Suprapubic skin (tissue), 4 donors: ENCODE data around the gene SARM1.

Source experiments
- CTCF ChIP-seq, 2 donors: fragments of 200-600 bp in 1 of 2; fragments of 450-650 bp in 1 of 2; sonication (generic) in 1 of 2; IDR thresholded peaks; one replicate each; pipeline ENCODE4 v1.5.1; 2016 to 2019; ENCODE audit warnings: antibody characterized with exemption in 2 of 2, mild to moderate bottlenecking in 1 of 2, moderate library complexity in 1 of 2
- EP300 ChIP-seq: sonication (generic); formaldehyde crosslinking; IDR thresholded peaks from one replicate; pipeline ENCODE4 v1.6.1; 2017; ENCODE audit warnings: antibody characterized with exemption
- POLR2A ChIP-seq, 2 donors: fragments of 450-650 bp; IDR thresholded peaks; one replicate each; pipeline ENCODE4 v1.6.1; 2017; ENCODE audit warnings: antibody characterized with exemption in 2 of 2, mild to moderate bottlenecking in 2 of 2, moderate library complexity in 2 of 2
- POLR2AphosphoS5 ChIP-seq, 3 donors: sonication (generic); formaldehyde crosslinking; IDR thresholded peaks; one replicate each; pipeline ENCODE4 v1.6.1; 2017; ENCODE audit warnings: antibody characterized with exemption in 3 of 3

GRCh38 chr17:28396635-28397239, 25.2 kb downstream of the SARM1 start:
- TF ChIP-seq CTCF (IDR thresholded peaks at IDR 0.05) (no peak), POLR2A (IDR thresholded peaks at IDR 0.05) (no peak), EP300 (no peak), POLR2AphosphoS5 (IDR thresholded peaks at IDR 0.05) (no peak)
